NCI-H2107 treated with DMSO at 0.1 percent for 48 hours (cell line): ENCODE results near the gene SLC9A3.

Experiments used
- DNase-seq: peaks from one replicate; lab custom pipeline; 2025; ENCODE audit not compliant: unreplicated experiment; lab: John Stamatoyannopoulos, UW

Gene SLC9A3

GRCh38 chr5:432201-432927 is 91.9 kb downstream of the SLC9A3 start:
- no peak for DNase-seq

- DNase-seq: no peak
These were observed 92.6 kb downstream of the SLC9A3 start for GRCh38 chr5:431711-432050.

GRCh38 chr5:431001-431710 is 93.1 kb downstream of the SLC9A3 start:
- DNase-seq: no peak

GRCh38 chr5:430214-430925 is 93.9 kb downstream of the SLC9A3 start:
- no peak for DNase-seq

GRCh38 chr5:429453-430188 is 94.6 kb downstream of the SLC9A3 start:
- DNase-seq: no peak

- DNase-seq: no peak
These were observed 95.3 kb downstream of the SLC9A3 start for GRCh38 chr5:428754-429452.

- no peak for DNase-seq
These were observed 96.0 kb downstream of the SLC9A3 start for GRCh38 chr5:428219-428618.

- DNase-seq: no peak
These were observed 96.7 kb downstream of the SLC9A3 start for GRCh38 chr5:427415-428087.

GRCh38 chr5:426392-426976 is 97.8 kb downstream of the SLC9A3 start:
- DNase-seq: no peak

GRCh38 chr5:425714-426113 is 98.5 kb downstream of the SLC9A3 start:
- peak; percentile 4 for DNase-seq

GRCh38 chr5:424301-425110 is 99.7 kb downstream of the SLC9A3 start:
- no peak for DNase-seq

GRCh38 chr5:423626-424261 is 100.5 kb downstream of the SLC9A3 start:
- DNase-seq: no peak

- DNase-seq: peak; percentile 11
These were observed 101.0 kb downstream of the SLC9A3 start for GRCh38 chr5:423233-423565.

- no peak for DNase-seq
These were observed 101.7 kb downstream of the SLC9A3 start for GRCh38 chr5:422323-423232.

GRCh38 chr5:421901-422300 is 102.3 kb downstream of the SLC9A3 start:
- DNase-seq: no peak

GRCh38 chr5:421287-421880 is 102.9 kb downstream of the SLC9A3 start:
- no peak for DNase-seq

- DNase-seq: no peak
These were observed 103.5 kb downstream of the SLC9A3 start for GRCh38 chr5:420632-421286.
